OCI-LY1 (cell line): ENCODE data around the gene QKI.

ENCODE experiments used
- H2AFZ ChIP-seq: fragments of 200-600 bp; sonication (generic), shearing (Covaris generic); 2 replicates; pipeline ENCODE4 v1.6.0; 2014; ENCODE audit warnings: antibody characterized with exemption, mild to moderate bottlenecking, low read length
- H3F3A ChIP-seq: fragments of 200-600 bp; sonication (generic), shearing (Covaris generic); 2 replicates; pipeline ENCODE4 v1.6.0; 2014; ENCODE audit warnings: mild to moderate bottlenecking, antibody characterized with exemption, low read length, moderate library complexity; ENCODE audit not compliant: insufficient read depth
- H3K27ac ChIP-seq: fragments of 200-600 bp; sonication (generic); 2 replicates; pipeline ENCODE4 v1.5.1; 2014; ENCODE audit warnings: low read length, mixed run types, mild to moderate bottlenecking, low read depth; ENCODE audit not compliant: poor library complexity, severe bottlenecking
- H3K27me3 ChIP-seq: fragments of 200-600 bp; sonication (generic); 2 replicates; pipeline ENCODE4 v1.6.0; 2014; ENCODE audit warnings: antibody characterized with exemption, mild to moderate bottlenecking, low read length, moderate library complexity; ENCODE audit not compliant: insufficient read depth
- H3K36me3 ChIP-seq: fragments of 200-600 bp; sonication (generic); 2 replicates; pipeline ENCODE4 v1.6.1; 2014; ENCODE audit warnings: mild to moderate bottlenecking, antibody characterized with exemption, low read length, moderate library complexity, mixed read lengths; ENCODE audit not compliant: insufficient read depth
- H3K4me1 ChIP-seq: fragments of 200-600 bp; sonication (generic); 2 replicates; pipeline ENCODE4 v1.5.1; 2014; ENCODE audit warnings: mild to moderate bottlenecking, low read length, moderate library complexity; ENCODE audit not compliant: insufficient read depth, severe bottlenecking
- H3K4me2 ChIP-seq: fragments of 200-600 bp; sonication (generic), shearing (Covaris generic); 2 replicates; pipeline ENCODE4 v1.6.1; 2014; ENCODE audit warnings: low read length
- H3K4me3 ChIP-seq: fragments of 200-600 bp; sonication (generic); 2 replicates; pipeline ENCODE4 v1.5.1; 2014; ENCODE audit warnings: low read length, low read depth, mild to moderate bottlenecking, mixed read lengths; ENCODE audit not compliant: poor library complexity, severe bottlenecking
- H3K79me2 ChIP-seq: fragments of 200-600 bp; shearing (Covaris generic); 2 replicates; pipeline ENCODE4 v1.6.1; 2016; ENCODE audit warnings: mixed run types, low read length, mixed read lengths; ENCODE audit not compliant: insufficient read depth
- H3K9ac ChIP-seq: fragments of 200-600 bp; sonication (generic), shearing (Covaris generic); 2 replicates; pipeline ENCODE4 v1.6.1; 2014; ENCODE audit warnings: mild to moderate bottlenecking, low read length, mixed read lengths
- H3K9me2 ChIP-seq: fragments of 200-600 bp; sonication (generic), shearing (Covaris generic); 2 replicates; pipeline ENCODE4 v1.6.1; 2014; ENCODE audit warnings: low read depth, mild to moderate bottlenecking, low read length, mixed read lengths
- H3K9me3 ChIP-seq: fragments of 200-600 bp; shearing (Covaris generic); 2 replicates; pipeline ENCODE4 v1.6.1; 2014; ENCODE audit warnings: low read length, mixed read lengths
- H4K20me1 ChIP-seq: fragments of 200-600 bp; sonication (generic), shearing (Covaris generic); 2 replicates; pipeline ENCODE4 v1.6.0; 2016; ENCODE audit warnings: mild to moderate bottlenecking, low read length; ENCODE audit not compliant: insufficient read depth
- CTCF ChIP-seq: fragments of 200-600 bp; sonication (generic), shearing (Covaris generic); IDR thresholded peaks from 2 replicates; pipeline ENCODE4 v1.5.1; 2017; ENCODE audit warnings: mild to moderate bottlenecking, antibody characterized with exemption, low read length, moderate library complexity, mixed read lengths
- EZH2 ChIP-seq: fragments of 200-600 bp; sonication (generic), shearing (Covaris generic); IDR thresholded peaks from 2 replicates; pipeline ENCODE4 v1.8.0; 2017; ENCODE audit warnings: borderline replicate concordance, mixed run types, mild to moderate bottlenecking, antibody characterized with exemption, low read length, moderate library complexity, mixed read lengths

QKI gene

GRCh38 chr6:163468738-163469137 lies 54.2 kb downstream of the QKI start:
- no peaks in the 10 kb centered on the region for H4K20me1 ChIP-seq
- H3K27me3 ChIP-seq = no peaks in the 10 kb centered on the region
- no peaks in the 10 kb centered on the region; the same call in 1 of the 2 replicates for H3K79me2 ChIP-seq
- H3K9me2 ChIP-seq = no peaks in the 10 kb centered on the region
- H3K36me3 ChIP-seq = peaks cover 14% of the 10 kb centered on the region; the same call in 1 of the 2 replicates
- H3K4me2 ChIP-seq = no peak overlapping the region
- H3K9me3 ChIP-seq = peaks cover 16% of the 10 kb centered on the region
- no peaks in the 10 kb centered on the region for H3F3A ChIP-seq
- H3K9ac ChIP-seq = no peak overlapping the region
- TF ChIP-seq CTCF (no peak), EZH2 (no peak)
- H2AFZ ChIP-seq = no peak overlapping the region
- H3K4me3 ChIP-seq = no peak overlapping the region
- H3K4me1 ChIP-seq = no peaks in the 10 kb centered on the region
- no peak overlapping the region for H3K27ac ChIP-seq

GRCh38 chr6:163469459-163469985 lies 55.0 kb downstream of the QKI start:
- Histone ChIP-seq H3K4me2 (no peak overlapping the region), H2AFZ (no peak overlapping the region), H3K27ac (no peak overlapping the region), H3K36me3 (peaks cover 14% of the 10 kb centered on the region; the same call in 1 of the 2 replicates), H3K4me3 (no peak overlapping the region), H3K27me3 (no peaks in the 10 kb centered on the region), H3K79me2 (no peaks in the 10 kb centered on the region; the same call in 1 of the 2 replicates), H3K9me2 (no peaks in the 10 kb centered on the region), H3F3A (no peaks in the 10 kb centered on the region), H3K4me1 (no peaks in the 10 kb centered on the region), H3K9me3 (peaks cover 16% of the 10 kb centered on the region), H3K9ac (no peak overlapping the region), H4K20me1 (no peaks in the 10 kb centered on the region)
- TF ChIP-seq CTCF (no peak), EZH2 (no peak)

GRCh38 chr6:163470611-163471010 lies 56.1 kb downstream of the QKI start:
- H3K4me1 ChIP-seq = no peaks in the 10 kb centered on the region
- peaks cover 16% of the 10 kb centered on the region for H3K9me3 ChIP-seq
- H2AFZ ChIP-seq = no peak overlapping the region
- H3K36me3 ChIP-seq = peaks cover 14% of the 10 kb centered on the region; the same call in 1 of the 2 replicates
- no peak for TF ChIP-seq EZH2
- TF ChIP-seq CTCF = no peak
- H3K9ac ChIP-seq = no peak overlapping the region
- no peaks in the 10 kb centered on the region; the same call in 1 of the 2 replicates for H3K79me2 ChIP-seq
- no peak overlapping the region for H3K4me3 ChIP-seq
- no peaks in the 10 kb centered on the region for H3K9me2 ChIP-seq
- no peak overlapping the region for H3K27ac ChIP-seq
- no peaks in the 10 kb centered on the region for H3F3A ChIP-seq
- no peak overlapping the region for H3K4me2 ChIP-seq
- H3K27me3 ChIP-seq = no peaks in the 10 kb centered on the region
- H4K20me1 ChIP-seq = no peaks in the 10 kb centered on the region
